Dermis blood vessel endothelial cell (primary cell): ENCODE measurements around the gene DOK6. TPM values are rescaled to one million over a fixed set of nuclear protein-coding genes. Genes with fewer than 3 reads are reported as not detected.
"Not testable (repeated sequence)": the region's sequence is repeated elsewhere in the genome, so short reads cannot be mapped to it uniquely, and the experiment has no call there.

Experiments used
- DNase-seq: peaks from one replicate; pipeline ENCODE4 v3.0.0; 2010
- total RNA-seq: library from RNA; depleted of rRNA; stranded (reverse); fragments of >200 nt; gene quantifications from 2 replicates; pipeline ENCODE4 v1.2.3, GENCODE V29; 2014

The DOK6 gene
- total RNA-seq, 1 donor from 2014 or later, result under 0.01 TPM

- no peak for DNase-seq
These were observed 477.7 kb downstream of the DOK6 start for GRCh38 chr18:69878213-69878933.

GRCh38 chr18:69879051-69879450 is 478.4 kb downstream of the DOK6 start:
- not testable (repeated sequence) for DNase-seq

GRCh38 chr18:69880083-69880482 is 479.4 kb downstream of the DOK6 start:
- no peak for DNase-seq

DNA sequence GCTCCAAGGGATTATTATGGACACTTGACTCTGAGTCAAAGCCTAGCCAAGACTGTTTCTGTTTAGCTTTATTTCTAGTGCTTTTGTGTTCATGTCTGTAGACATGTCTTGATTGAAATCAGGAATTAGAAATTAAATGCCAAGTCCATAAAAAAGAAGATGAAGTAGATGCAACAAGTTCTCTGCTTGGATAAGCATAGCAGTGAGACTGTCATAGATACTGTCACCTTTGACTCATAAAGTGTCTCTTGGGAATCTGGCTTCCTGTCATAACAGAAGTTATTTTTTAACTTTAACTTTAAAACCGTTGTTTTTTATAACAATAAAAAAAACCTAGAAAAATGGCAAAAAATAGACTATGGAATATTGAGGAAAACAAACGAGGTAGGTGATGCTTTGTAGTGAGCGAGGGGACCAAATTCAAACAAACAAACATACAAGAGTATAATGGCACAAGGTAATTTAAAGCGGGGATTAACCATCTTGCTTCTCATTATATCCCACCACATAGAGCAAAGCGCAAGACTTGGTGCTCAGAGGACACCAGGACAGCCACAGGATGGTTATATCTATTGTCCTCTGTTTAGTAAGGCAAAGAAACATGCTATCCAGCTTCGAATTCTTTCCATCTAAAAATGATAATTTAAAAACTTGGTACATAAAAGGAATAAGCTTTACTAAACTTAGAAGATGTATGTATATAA is 482.4 kb downstream of the DOK6 start:
- no peak for DNase-seq

DNA sequence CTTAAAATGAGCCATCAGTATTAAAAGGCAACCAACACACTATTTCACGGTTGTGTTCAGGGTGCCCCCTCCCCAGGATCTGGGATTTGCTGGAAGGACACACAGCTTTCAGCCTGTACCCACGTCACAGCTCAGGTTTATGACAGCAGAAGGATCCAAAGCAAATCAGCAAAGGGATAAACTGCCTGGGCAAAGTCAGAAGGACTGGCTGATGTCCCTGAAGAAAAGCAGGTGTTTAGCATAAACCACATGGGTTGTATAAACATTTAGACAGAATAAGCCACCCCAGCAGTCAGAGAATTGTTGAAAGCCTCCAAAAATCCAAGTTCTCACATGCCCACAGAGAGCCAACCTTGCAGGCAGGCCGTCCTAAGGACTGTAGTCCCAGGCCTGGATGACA is 483.1 kb downstream of the DOK6 start:
- no peak for DNase-seq

DNA sequence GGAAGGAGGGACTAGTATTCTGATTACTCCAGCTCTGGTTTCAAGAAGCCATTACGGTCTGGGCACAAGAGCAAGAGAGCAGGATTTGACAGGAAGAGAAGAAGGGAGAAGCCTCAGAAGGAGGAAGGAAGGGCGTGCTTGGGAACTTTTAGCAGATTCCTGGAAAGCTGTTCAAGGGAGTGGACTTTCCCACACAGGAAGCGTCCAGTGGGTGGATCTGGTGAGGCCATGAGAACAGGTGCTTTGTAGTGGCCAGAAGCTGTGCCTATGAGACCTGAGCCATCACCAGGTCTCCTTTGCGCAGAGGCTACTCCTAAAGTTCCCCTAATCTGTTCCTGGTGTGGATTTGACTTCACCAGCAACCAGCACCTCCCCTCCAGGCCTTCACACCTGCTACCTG is 484.7 kb downstream of the DOK6 start:
- no peak for DNase-seq

GRCh38 chr18:69885841-69886531 is 485.3 kb downstream of the DOK6 start:
- DNase-seq, result no peak

- DNase-seq, result no peak
These were observed 486.6 kb downstream of the DOK6 start for GRCh38 chr18:69887256-69887655.

DNA sequence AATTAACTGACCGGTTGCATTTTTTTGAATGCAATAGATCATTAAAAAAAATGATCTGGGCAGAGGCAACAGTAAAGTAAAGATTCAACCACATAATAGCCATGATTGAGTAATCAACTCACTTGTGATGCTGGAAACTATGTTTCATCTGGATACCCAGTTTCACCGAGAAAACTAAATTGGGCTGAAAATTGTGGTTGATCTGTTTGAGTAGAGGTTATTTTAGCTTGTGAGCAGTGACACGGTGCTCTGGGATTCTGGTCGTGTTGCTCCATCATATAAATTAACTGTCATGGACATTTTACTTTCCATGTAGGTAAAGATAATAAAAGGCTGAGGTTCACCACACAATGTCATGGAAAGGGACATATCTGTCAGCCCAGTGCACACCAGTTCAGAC is 488.3 kb downstream of the DOK6 start:
- DNase-seq, result no peak

DNA sequence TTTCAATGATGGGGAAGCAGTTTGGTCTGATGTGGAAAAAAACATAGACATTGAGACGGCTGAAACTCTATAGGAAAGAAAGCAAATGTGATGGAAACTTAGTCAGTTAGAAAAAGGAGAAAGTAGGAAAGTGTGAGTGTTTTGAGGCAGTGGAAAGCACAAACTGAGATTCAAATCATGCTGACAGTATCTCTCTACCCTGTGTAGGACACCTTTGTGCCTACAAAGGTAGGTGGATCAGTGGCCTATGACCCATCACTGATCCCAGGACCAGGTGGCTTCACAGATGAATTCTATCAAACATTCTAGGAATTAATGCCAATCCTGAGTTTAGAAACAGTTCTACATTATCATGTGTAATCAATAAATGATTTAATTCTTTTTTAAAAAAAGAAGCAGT is 489.9 kb downstream of the DOK6 start:
- DNase-seq, result no peak

DNA sequence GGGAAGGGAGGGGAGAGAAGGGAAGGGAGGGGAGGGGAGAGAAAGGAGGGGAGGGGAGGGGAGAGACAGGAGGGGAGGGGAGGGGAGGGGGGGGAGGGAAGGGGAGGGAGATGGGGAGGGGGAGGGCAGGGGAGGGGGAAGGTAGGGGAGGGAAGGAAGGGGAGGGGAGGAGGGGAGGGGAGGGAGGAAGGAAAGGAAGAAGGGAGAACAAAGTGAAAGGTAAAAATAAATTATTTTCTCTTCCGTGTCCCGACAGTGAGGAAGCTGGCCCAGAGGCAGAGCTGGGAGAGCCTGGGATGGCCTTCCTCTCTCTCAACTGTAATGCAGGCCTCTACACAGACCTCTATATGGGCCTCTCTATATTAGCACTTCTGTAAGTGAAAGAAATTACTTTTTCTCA is 493.8 kb downstream of the DOK6 start:
- DNase-seq, result no peak

DNA sequence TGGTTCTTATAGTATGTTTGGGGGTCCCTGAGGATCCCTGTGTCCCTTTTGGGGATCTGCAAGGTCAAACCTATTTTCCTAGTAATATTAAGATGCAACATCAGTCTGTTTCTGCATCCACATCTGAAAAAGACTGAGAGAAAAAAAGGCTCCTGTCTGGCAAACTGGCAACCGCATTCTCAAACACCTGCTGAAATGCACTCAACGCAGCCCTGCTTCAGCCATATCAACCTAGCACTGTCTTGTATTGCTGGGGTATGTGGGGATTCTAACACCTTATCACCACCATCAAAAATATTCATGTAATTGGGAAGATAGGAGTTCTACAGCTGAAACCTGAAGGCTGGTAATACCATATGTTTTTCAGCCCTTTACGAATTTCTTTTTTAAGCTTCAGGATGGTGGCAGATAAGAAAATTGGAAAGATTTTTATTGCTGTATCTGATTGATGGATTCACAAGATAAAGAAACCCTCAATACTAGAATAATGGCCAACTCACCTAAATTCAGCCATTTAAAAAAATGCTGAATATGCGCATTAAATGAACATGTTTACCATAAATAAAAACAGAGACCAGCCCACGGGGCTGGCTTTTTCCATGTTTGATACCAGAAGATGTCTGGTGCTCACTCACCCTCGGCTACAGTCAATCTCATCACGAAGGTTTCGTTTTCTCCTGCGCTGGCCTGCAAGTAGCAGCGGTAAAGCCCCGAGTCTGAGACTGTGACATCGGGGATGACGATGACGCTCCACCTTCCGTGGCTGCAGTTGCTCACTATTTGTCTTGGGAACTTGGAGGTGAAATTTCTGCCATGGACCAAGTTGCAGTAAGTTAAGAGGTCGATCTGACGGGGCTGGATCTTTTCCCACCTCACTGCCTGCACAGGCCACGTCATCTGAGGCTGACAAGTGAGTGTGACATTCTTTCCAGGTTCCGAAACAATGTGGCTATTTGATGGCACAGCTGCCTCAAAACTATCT is 494.7 kb downstream of the DOK6 start:
- DNase-seq, result no peak

DNA sequence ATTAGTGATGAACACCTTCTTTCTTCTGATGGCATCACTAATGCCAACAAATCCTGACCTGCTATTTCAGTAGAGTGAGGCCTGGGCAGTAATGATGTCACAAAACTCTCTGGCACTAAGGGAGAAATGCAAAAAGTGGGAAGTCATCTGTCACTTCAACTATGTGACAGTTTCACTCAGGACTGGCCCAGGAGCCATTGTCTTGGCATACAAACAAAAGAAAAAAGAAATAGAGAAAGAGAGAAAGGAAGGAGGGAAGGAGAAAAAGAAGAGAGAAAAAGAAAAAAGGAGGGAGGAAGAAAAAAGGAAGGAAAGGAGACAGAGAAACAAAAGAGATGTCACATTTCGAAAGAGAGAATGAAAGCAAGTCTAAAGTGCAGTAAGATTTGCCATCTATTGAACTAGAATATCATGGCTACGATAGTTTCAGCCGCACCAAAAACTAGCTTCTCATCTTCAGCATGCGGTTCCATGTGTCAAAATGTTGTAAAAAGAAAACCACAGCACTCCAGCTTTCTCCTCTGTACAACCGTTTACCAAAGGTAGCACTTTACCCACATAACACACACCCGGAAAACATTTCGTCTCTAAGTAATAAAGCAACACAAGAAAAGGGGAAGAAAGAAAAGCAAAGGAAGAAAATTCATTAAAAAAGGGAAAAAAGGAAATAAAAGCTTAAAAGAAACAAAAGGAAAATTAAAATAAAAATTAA is 496.9 kb downstream of the DOK6 start:
- DNase-seq, result no peak

- DNase-seq, result no peak
These were observed 497.7 kb downstream of the DOK6 start for GRCh38 chr18:69898241-69898861.
